22Rv1 (cell line): ENCODE data around the gene CDX1.

Source experiments
- CTCF ChIP-seq: fragments of 450-650 bp; IDR thresholded peaks from 2 replicates; pipeline ENCODE4 v1.5.1; 2017; ENCODE audit warnings: mild to moderate bottlenecking
- ZFX ChIP-seq: fragments of 450-650 bp; IDR thresholded peaks from 2 replicates; pipeline ENCODE4 v1.6.1; 2017; ENCODE audit warnings: antibody characterized with exemption, borderline replicate concordance

- TF ChIP-seq CTCF (no peak), ZFX (no peak)
Measured at GRCh38 chr5:150217038-150217437, 50.5 kb downstream of the CDX1 start.
